GM10266 (cell line): ENCODE results near the gene NOL9.
"Not testable (repeated sequence)": the region's sequence is repeated elsewhere in the genome, so short reads cannot be mapped to it uniquely, and the experiment has no call there.

Source experiments
- DNase-seq: peaks from one replicate; pipeline ENCODE4 v3.0.0; 2012; ENCODE audit errors: extremely low spot score
- CTCF ChIP-seq: IDR thresholded peaks from 2 replicates; pipeline ENCODE4 v1.5.1; 2012; ENCODE audit warnings: mild to moderate bottlenecking, low read depth; ENCODE audit not compliant: control insufficient read depth, insufficient read depth; ENCODE audit errors: missing control alignments

NOL9 gene

GRCh38 chr1:6554031-6554906 lies at the start of gene NOL9:
NOL9 (minus strand) TSS chr1:6554513; CDS start chr1:6554502, 11 bp downstream.
- peak; percentile 99 for TF ChIP-seq CTCF
- DNase-seq = peak; percentile 99

- DNase-seq = peak; percentile 68
- no peak for TF ChIP-seq CTCF
Observed at GRCh38 chr1:6603238-6603914, 49.1 kb upstream of the NOL9 start.

GRCh38 chr1:6602669-6603237 lies 48.4 kb upstream of the NOL9 start, which contains the start of gene KLHL21:
KLHL21 (minus strand) TSS chr1:6602869; CDS start chr1:6602817, 52 bp downstream.
- DNase-seq = peak; percentile 96

GRCh38 chr1:6601923-6602668 lies 47.8 kb upstream of the NOL9 start:
- peak; percentile 81 for DNase-seq
- no peak for TF ChIP-seq CTCF

More at GRCh38 chr1:6602669-6603237, 48.4 kb upstream of the NOL9 start, which contains the start of gene KLHL21:
- TF ChIP-seq CTCF = no peak

- no peak for TF ChIP-seq CTCF
- peak; percentile 81 for DNase-seq
Observed at GRCh38 chr1:6601049-6601922, 47.0 kb upstream of the NOL9 start.

- no peak for DNase-seq
- no peak for TF ChIP-seq CTCF
Observed at GRCh38 chr1:6600410-6601048, 46.2 kb upstream of the NOL9 start.

GRCh38 chr1:6599991-6600390 lies 45.7 kb upstream of the NOL9 start:
- not testable (repeated sequence) for DNase-seq
